Measurements from ENCODE around the gene FAHD1. TPM values are rescaled to one million over a fixed set of nuclear protein-coding genes. Genes with fewer than 3 reads are reported as not detected.
A peak's percentile ranks its signal among the peaks of the same experiment; 100 is the strongest.
"Not testable (repeated sequence)": the region's sequence is repeated elsewhere in the genome, so short reads cannot be mapped to it uniquely, and the experiment has no call there.

The FAHD1 gene
- total RNA-seq, 1 donor from 2014 or later, result 13.8 TPM

GRCh38 chr16:1871974-1872635 is 45.1 kb downstream of the FAHD1 start, which contains the start of gene MEIOB:
Gene MEIOB (minus strand): TSS chr16:1872164. CDS start chr16:1868175, 3,989 bp downstream.
- intact Hi-C loops (cut with DNase I), result no loop called here
- DNase-seq (ENCODE audit: low spot score), result no peak
- no peak for ATAC-seq

GRCh38 chr16:1874854-1875253 is 47.8 kb downstream of the FAHD1 start:
- DNase-seq (ENCODE audit: low spot score) (no peak), ATAC-seq (no peak)
- intact Hi-C loops (cut with DNase I), result no loop called here

GRCh38 chr16:1876066-1876465 is 49.1 kb downstream of the FAHD1 start:
- intact Hi-C loops (cut with DNase I); DNase-seq (ENCODE audit: low spot score); ATAC-seq: not testable (repeated sequence)

GRCh38 chr16:1876468-1876867 is 49.5 kb downstream of the FAHD1 start:
- intact Hi-C loops (cut with DNase I), result no loop called here
- ATAC-seq (no peak), DNase-seq (ENCODE audit: low spot score) (no peak)

- intact Hi-C loops (cut with DNase I), result no loop called here
- ATAC-seq (no peak), DNase-seq (ENCODE audit: low spot score) (peak; percentile 7)
Measured at GRCh38 chr16:1877089-1877488, 50.1 kb downstream of the FAHD1 start.

- DNase-seq (ENCODE audit: low spot score) (no peak), ATAC-seq (no peak)
- intact Hi-C loops (cut with DNase I), result no loop called here
Measured at GRCh38 chr16:1877804-1878203, 50.8 kb downstream of the FAHD1 start.

- DNase-seq (ENCODE audit: low spot score) (no peak), ATAC-seq (no peak)
- intact Hi-C loops (cut with DNase I), result no loop called here
Measured at GRCh38 chr16:1878256-1878655, 51.2 kb downstream of the FAHD1 start.

Other genes with a start within 250 kb of the FAHD1 start
- 29.2 TPM for gene IFT140, start 215.1 kb upstream of the FAHD1 start, total RNA-seq
- gene CRAMP1, start 214.8 kb upstream of the FAHD1 start, total RNA-seq, result 26.1 TPM
- 26.0 TPM for gene JPT2, start 148.9 kb upstream of the FAHD1 start, total RNA-seq
- gene MAPK8IP3, start 121.0 kb upstream of the FAHD1 start, total RNA-seq, result 93.3 TPM
- 50.1 TPM for gene NME3, start 55.7 kb upstream of the FAHD1 start, total RNA-seq
- gene EME2, start 54.4 kb upstream of the FAHD1 start, total RNA-seq, result 15.3 TPM
- 42.7 TPM for gene MRPS34, start 54.1 kb upstream of the FAHD1 start, total RNA-seq
- gene SPSB3, start 44.6 kb upstream of the FAHD1 start, total RNA-seq, result 35.3 TPM
- 28.0 TPM for gene NUBP2, start 44.2 kb upstream of the FAHD1 start, total RNA-seq
- gene IGFALS, start 33.5 kb upstream of the FAHD1 start, total RNA-seq, result 0.22 TPM
- 73.4 TPM for gene HAGH, start 381 bp upstream of the FAHD1 start, total RNA-seq
- not detected for gene MEIOB, start 45.0 kb downstream of the FAHD1 start, total RNA-seq
- not detected for gene HS3ST6, start 91.2 kb downstream of the FAHD1 start, total RNA-seq
- gene MSRB1, start 116.0 kb downstream of the FAHD1 start, total RNA-seq, result 16.0 TPM
- gene RPL3L, start 127.5 kb downstream of the FAHD1 start, total RNA-seq, result not detected
- gene NDUFB10, start 132.3 kb downstream of the FAHD1 start, total RNA-seq, result 85.8 TPM
- gene RPS2, start 137.6 kb downstream of the FAHD1 start, total RNA-seq, result 990 TPM
- gene RNF151, start 139.7 kb downstream of the FAHD1 start, total RNA-seq, result not detected
- 21.8 TPM for gene TBL3, start 144.8 kb downstream of the FAHD1 start, total RNA-seq
- gene NOXO1, start 154.3 kb downstream of the FAHD1 start, total RNA-seq, result not detected
- gene GFER, start 157.0 kb downstream of the FAHD1 start, total RNA-seq, result 15.5 TPM
- gene SYNGR3, start 162.8 kb downstream of the FAHD1 start, total RNA-seq, result 0.76 TPM
- gene ZNF598, start 182.6 kb downstream of the FAHD1 start, total RNA-seq, result 34.5 TPM
- gene NPW, start 192.6 kb downstream of the FAHD1 start, total RNA-seq, result 0.36 TPM
- gene NHERF2, start 199.7 kb downstream of the FAHD1 start, total RNA-seq, result 107 TPM
- 21.8 TPM for gene NTHL1, start 220.6 kb downstream of the FAHD1 start, total RNA-seq
- gene TSC2, start 220.8 kb downstream of the FAHD1 start, total RNA-seq, result 156 TPM

Measured in sciatic nerve (tissue), 2 donors.